T-helper 17 cell (primary cell): ENCODE results near the gene SSX4B. TPM values are rescaled to one million over a fixed set of nuclear protein-coding genes. Genes with fewer than 3 reads are reported as not detected.
"Not testable (repeated sequence)": the region's sequence is repeated elsewhere in the genome, so short reads cannot be mapped to it uniquely, and the experiment has no call there.

Experiments used
- ATAC-seq: fragments of 150-1000 bp; cut with Tn5 transposase; 2 replicates; pipeline ENCODE4 v1.10.0; 2021; ENCODE audit warnings: mild to moderate bottlenecking, moderate library complexity
- DNase-seq, 3 donors: peaks; one replicate each; pipeline versions ENCODE4 v3.0.0 to v3.0.0-alpha.2; 2020 to 2021
- H3K9me3 ChIP-seq: one replicate; pipeline ENCODE4 v1.7.0; 2013; ENCODE audit warnings: low read length, mild to moderate bottlenecking; ENCODE audit not compliant: control insufficient read depth, poor library complexity, severe bottlenecking
- H3K27ac Mint-ChIP-seq: one replicate; pipeline ENCODE4 v1.8.0; 2022; ENCODE audit warnings: mild to moderate bottlenecking, moderate library complexity, mixed read lengths
- H3K27me3 Mint-ChIP-seq: one replicate; pipeline ENCODE4 v1.8.0; 2022; ENCODE audit warnings: mixed read lengths
- H3K36me3 Mint-ChIP-seq: one replicate; pipeline ENCODE4 v1.8.0; 2022; ENCODE audit warnings: low read depth, mixed read lengths
- H3K4me1 Mint-ChIP-seq: one replicate; pipeline ENCODE4 v1.8.0; 2022; ENCODE audit warnings: mild to moderate bottlenecking, mixed read lengths
- H3K4me3 Mint-ChIP-seq: one replicate; pipeline ENCODE4 v1.8.0; 2022; ENCODE audit warnings: mild to moderate bottlenecking, moderate library complexity, mixed read lengths
- total RNA-seq, 4 donors: library from RNA in 2 of 4; stranded (reverse) in 2 of 4; gene quantifications; one replicate each; pipeline ENCODE4 v1.2.3 and lab custom pipeline; 2022 to 2026

SSX4B gene, protein sequence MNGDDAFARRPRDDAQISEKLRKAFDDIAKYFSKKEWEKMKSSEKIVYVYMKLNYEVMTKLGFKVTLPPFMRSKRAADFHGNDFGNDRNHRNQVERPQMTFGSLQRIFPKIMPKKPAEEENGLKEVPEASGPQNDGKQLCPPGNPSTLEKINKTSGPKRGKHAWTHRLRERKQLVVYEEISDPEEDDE
- not detected for total RNA-seq
- 0 reads per million in 2 donors for total RNA-seq (lab: John Stamatoyannopoulos, UW)

DNA sequence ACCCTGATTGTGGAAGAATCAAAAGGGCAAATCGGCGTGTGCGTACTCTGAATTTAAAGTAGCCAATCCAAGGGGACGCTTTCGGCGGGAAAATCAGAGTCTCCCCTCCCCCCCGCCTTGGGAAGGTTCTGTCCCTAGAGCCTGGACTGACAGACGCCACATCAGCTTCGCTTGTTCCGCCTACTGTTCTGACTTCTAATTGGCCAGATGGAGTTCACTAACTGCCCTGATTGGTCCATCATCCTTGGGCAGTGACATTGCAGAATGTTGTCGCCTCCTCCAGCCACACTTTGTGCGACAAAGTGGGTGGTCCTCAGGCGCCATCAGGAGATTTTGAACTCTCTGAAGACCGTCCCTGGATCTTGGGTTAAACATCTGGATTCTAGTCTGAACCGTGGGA is at the start of gene SSX4B:
TSS of gene SSX4B (minus strand) at position 101 of the 400 bp plus-strand sequence. CDS start 588 bp downstream, outside the sequence.
- not testable (repeated sequence) for H3K36me3 Mint-ChIP-seq, H3K9me3 ChIP-seq, ATAC-seq, DNase-seq, H3K4me1 Mint-ChIP-seq, H3K27me3 Mint-ChIP-seq, H3K4me3 Mint-ChIP-seq, H3K27ac Mint-ChIP-seq

DNA sequence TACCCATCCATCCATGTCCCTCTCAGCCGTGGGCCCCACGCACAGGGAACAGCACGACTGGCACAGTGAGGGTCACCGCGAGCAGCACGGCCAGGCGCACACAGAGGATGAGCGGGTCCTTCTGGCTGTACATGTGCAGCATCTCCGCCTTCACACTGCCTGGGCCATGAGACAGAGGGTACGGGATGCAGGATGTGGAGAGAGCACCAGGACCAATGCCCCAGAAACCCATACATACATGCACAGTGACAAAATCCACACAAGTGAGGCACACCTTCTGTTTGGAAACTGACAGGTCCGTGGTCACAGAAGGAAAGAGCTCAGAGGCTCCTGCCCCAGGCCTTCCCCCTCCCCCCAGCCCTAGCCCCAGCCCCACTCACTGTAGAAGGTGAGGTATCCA is 48.8 kb upstream of the SSX4B start:
- Mint-ChIP-seq H3K27ac (no peak overlapping the region), H3K4me1 (peaks cover 14% of the 10 kb centered on the region), H3K27me3 (no peaks in the 10 kb centered on the region), H3K4me3 (no peak overlapping the region), H3K36me3 (peaks cover 10% of the 10 kb centered on the region)
- DNase-seq (no peak), ATAC-seq (no peak)
- H3K9me3 ChIP-seq: no peaks in the 10 kb centered on the region

DNA sequence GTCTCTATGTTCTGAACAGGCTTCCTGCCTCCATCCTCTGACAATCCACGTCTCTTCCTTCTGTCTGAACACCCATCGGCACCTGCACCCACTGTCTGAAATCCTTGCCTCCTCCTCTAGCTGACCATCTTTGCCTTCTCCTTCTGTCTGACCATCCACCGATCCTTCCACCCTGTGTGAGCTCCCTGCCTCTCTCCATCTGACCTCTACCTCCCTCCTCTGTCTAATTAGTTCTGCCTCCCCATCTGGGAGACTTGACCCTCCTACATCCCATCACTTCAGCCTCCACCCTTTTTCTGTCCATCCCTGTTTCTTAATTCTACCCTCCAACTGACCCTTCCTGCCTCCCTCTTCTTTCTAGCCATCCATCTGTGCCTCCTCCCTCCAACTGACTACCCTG is 48.3 kb upstream of the SSX4B start:
- Mint-ChIP-seq H3K36me3 (peaks cover 10% of the 10 kb centered on the region), H3K4me3 (no peak overlapping the region), H3K4me1 (peaks cover 9% of the 10 kb centered on the region), H3K27me3 (no peaks in the 10 kb centered on the region), H3K27ac (no peak overlapping the region)
- DNase-seq: no peak
- no peaks in the 10 kb centered on the region for H3K9me3 ChIP-seq
- ATAC-seq: no peak

DNA sequence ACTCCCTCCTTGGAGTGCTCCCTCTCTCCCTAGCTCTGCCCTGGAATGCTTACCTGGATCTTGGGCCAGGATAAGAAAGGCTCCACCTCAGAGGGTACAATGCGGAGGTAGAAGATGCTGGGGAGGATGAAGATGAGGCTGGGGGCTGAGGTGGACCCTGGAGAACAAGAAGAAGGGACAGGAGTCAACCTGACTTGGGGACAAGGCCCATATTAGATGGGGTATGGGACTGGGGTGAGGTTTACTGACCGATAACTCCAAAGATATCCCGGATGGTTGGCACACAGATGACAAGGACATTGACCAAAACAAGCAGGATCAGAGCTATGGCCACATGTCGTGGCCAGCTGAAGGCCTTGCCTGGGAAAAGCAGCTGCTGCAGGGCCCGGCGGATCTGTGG is 47.7 kb upstream of the SSX4B start:
- ATAC-seq: no peak
- H3K4me1 Mint-ChIP-seq: peaks cover 8% of the 10 kb centered on the region
- H3K27me3 Mint-ChIP-seq: no peaks in the 10 kb centered on the region
- no peaks in the 10 kb centered on the region for H3K9me3 ChIP-seq
- DNase-seq: no peak
- no peak overlapping the region for H3K4me3 Mint-ChIP-seq
- H3K36me3 Mint-ChIP-seq: peaks cover 10% of the 10 kb centered on the region
- H3K27ac Mint-ChIP-seq: no peak overlapping the region

DNA sequence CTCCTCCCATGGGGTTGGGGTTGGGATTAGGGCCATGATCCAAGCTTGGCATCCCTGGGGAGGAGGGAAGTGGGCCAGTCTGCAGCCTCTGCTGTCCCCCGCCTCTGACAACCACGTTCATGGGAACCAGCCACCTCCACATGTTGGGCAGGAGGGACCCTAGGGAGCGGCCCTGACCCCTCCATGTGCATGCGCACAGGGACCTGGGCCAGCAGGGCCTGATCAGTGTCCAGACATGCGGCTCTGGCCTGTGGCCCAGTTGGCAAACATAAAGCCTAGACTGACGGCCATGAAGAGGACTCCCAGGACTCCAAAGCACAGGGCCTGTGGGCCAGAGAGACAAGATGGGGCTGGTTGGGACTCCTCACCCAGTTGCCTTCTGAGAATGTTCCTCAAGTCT is 47.0 kb upstream of the SSX4B start:
- ATAC-seq (no peak), DNase-seq (no peak)
- Mint-ChIP-seq H3K27me3 (no peaks in the 10 kb centered on the region), H3K4me3 (no peak overlapping the region), H3K27ac (no peak overlapping the region), H3K36me3 (peaks cover 10% of the 10 kb centered on the region), H3K4me1 (peaks cover 6% of the 10 kb centered on the region)
- H3K9me3 ChIP-seq: no peaks in the 10 kb centered on the region

DNA sequence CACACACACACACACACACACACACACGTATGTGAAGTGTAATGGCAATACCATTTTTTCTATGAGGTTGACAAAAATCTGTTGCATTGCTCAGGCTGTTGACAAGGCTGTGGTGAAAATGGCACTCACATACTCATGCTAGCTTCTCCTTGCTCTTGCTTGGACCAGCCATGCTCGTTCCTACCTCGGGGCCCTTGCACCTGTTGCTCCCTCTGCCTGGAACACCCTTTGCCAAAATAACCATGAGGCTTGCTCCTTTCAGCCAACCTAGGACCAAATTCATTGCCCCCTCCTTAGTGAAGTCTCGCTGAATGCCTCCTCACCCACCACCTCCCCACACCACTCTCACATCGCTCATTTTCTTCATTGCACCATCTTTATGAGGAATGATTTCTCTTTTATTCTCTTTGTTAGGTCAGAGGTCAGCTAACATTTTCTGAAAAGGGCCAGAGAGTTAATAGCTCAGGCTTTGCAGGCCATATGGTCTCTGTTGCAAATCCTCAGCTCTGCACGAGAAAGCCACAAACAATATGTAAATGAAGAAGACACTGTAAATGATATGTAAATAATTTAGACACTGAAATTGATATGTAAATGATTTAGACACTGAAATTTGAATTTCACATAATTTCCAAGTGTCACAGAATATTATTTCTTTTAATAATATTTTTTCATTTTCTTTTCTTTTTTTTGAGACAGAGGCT is 45.0 kb upstream of the SSX4B start:
- DNase-seq (no peak), ATAC-seq (no peak)
- Mint-ChIP-seq H3K4me3 (no peak overlapping the region), H3K27ac (no peak overlapping the region), H3K4me1 (peaks cover 6% of the 10 kb centered on the region), H3K27me3 (no peaks in the 10 kb centered on the region), H3K36me3 (peaks cover 10% of the 10 kb centered on the region)
- no peaks in the 10 kb centered on the region for H3K9me3 ChIP-seq

DNA sequence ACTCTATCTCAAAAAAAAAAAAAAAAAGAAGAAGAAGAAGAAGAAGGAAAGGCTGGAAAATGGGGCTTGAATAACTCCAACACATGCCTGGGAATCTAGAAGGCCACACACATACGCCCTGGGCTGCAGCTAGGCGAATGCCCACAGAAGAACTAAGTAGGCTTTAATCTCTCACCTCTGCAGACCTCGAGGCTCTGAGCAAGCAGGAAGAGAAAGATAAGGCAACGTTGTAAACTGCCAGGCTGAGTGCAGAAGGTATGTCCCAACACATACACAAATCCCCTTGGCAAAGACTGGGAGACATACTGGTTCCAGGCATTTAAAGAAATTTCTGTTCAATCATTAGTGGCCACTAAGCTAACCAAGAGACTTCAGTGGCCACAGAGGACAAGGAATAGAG is 39.9 kb upstream of the SSX4B start:
- H3K4me3 Mint-ChIP-seq: no peak overlapping the region
- no peak overlapping the region for H3K27ac Mint-ChIP-seq
- no peaks in the 10 kb centered on the region for H3K4me1 Mint-ChIP-seq
- no peaks in the 10 kb centered on the region for H3K9me3 ChIP-seq
- no peak for DNase-seq
- ATAC-seq: no peak
- H3K36me3 Mint-ChIP-seq: no peaks in the 10 kb centered on the region
- H3K27me3 Mint-ChIP-seq: no peaks in the 10 kb centered on the region

DNA sequence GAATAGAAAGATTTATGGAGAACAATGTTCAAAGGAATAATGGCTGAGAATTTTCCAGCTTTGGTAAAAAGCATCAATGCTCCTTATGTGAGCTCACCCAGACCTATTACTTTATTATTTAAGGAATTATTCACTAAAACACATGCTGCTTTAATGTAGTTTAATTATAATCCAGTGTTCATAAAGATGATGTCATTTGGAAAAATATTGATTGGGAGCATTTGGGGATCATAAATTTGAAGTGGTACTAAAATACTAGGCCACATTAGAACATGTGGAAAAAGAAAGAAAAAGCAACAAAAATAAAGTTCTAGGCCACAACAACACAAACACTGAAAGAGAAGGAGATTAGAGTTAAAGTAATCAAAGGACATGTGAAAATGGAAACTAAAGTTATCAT is 38.3 kb upstream of the SSX4B start:
- ATAC-seq (no peak), DNase-seq (no peak)
- no peaks in the 10 kb centered on the region for H3K9me3 ChIP-seq

DNA sequence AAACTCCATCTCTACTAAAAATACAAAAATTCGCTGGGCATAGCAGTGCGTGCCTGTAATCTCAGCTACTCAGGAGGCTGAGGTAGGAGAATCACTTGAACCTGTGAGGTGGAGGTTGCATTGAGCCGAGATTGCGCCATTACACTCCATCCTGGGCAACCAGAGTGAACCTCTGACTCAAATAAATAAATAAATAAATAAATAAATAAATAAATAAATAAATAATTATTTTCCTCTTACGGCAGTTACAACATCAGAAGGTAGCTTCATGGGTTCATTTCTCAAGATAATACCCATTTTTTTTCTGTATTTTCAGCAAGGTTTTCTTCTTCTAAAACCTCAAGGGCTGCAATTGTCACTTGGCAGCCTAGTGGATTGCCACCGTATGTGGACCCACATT is 35.4 kb upstream of the SSX4B start:
- H3K27ac Mint-ChIP-seq, H3K27me3 Mint-ChIP-seq, DNase-seq, H3K36me3 Mint-ChIP-seq, H3K4me3 Mint-ChIP-seq, H3K9me3 ChIP-seq, H3K4me1 Mint-ChIP-seq, ATAC-seq: not testable (repeated sequence)

More for the DNA sequence above, 38.3 kb upstream of the SSX4B start:
- Mint-ChIP-seq H3K36me3 (no peaks in the 10 kb centered on the region), H3K27ac (peak overlapping the region; percentile 45), H3K4me3 (no peak overlapping the region), H3K4me1 (no peaks in the 10 kb centered on the region), H3K27me3 (no peaks in the 10 kb centered on the region)

DNA sequence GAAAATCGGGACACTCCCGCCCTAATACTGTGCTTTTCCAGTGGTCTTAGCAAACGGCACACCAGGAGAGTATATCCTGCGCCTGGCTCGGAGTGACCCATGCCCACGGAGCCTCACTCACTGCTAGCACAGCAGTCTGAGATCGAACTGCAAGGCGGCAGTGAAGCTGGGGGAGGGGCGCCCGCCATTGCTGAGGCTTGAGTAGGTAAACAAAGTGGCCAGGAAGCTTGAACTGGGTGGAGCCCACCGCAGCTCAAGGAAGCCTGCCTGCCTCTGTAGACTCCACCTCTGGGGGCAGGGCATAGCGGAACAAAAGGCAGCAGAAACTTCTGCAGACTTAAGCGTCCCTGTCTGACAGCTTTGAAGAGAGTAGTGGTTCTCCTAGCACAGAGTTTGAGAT is 22.0 kb upstream of the SSX4B start:
- not testable (repeated sequence) for H3K27me3 Mint-ChIP-seq, H3K4me1 Mint-ChIP-seq, H3K9me3 ChIP-seq, DNase-seq, ATAC-seq, H3K36me3 Mint-ChIP-seq
- Mint-ChIP-seq H3K4me3 (peak overlapping the region; percentile 33), H3K27ac (peak overlapping the region; percentile 32)

DNA sequence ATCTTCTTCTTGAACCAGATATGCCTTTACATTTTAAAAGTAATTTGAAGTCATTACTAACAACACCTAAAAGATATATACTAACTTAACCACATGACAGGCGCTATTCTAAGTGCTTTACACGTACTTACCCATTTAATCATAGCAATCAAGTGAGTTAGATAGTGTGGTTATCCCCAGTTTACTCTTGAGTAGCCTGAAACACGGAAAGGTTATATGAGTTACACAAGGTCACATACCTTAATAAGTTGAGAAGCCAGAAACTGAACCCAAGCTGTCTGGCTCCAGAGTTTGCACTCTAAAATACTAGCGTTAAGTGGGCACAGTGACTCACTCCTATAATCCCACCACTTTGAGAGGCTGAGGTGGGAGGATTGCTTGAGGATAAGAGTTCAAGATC is 18.4 kb upstream of the SSX4B start:
- H3K9me3 ChIP-seq, H3K4me3 Mint-ChIP-seq, ATAC-seq, H3K27me3 Mint-ChIP-seq, H3K36me3 Mint-ChIP-seq, H3K27ac Mint-ChIP-seq, DNase-seq, H3K4me1 Mint-ChIP-seq: not testable (repeated sequence)

DNA sequence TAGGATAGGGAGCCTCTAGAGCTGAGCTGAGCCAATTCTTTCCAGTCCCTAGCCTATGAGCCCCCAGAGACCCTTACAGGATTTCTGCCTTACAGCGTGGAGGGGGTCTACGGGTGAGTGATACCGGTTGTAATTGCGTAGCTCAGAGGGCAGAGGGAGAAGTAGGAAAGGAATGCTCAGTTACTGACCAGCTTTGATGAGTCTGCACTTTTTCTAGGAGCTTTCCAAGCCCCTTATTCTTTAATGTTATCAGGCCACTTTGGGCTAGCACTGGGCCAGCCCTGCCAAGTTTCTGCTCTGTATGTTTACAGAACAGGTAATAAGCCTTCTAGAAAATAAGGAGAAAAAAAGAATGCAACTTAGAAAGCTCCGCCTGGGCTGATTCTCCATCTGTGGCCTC is 17.8 kb upstream of the SSX4B start:
- H3K27me3 Mint-ChIP-seq, H3K4me1 Mint-ChIP-seq, H3K9me3 ChIP-seq, DNase-seq, ATAC-seq, H3K27ac Mint-ChIP-seq, H3K4me3 Mint-ChIP-seq, H3K36me3 Mint-ChIP-seq: not testable (repeated sequence)

DNA sequence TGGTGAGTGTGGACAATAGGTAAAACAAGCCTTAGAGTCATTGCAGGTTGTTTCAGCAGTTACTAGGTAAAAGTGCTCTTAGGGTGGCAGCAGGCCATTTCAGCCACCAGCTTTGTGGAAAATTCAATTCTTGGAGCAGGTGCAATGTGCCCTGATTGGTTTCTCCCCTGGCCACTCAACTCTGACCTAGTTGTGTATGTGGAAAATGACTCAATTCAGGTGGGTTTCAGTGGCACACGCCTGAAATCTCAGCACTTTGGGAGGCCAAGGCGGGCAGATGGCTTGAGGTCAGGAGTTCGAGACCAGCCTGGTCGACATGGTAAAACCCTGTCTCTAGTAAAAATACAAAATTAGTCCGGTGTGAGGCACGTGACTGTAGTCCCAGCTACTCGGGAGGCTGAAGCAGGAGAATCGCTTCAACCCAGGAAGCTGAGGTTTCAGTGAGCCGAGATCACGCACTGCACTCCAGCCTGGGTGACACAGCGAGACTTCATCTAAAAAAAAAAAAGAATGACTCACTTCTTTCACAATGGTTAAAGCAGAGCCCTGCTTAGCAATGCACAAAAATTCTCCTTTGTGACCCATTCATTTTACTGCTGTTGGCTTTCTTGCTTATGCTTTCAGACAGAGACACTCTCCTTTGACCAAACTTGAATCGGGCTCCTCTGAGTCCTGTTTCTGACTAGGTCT is 15.4 kb upstream of the SSX4B start:
- H3K27me3 Mint-ChIP-seq, H3K4me1 Mint-ChIP-seq: not testable (repeated sequence)
- peak; percentile 47 for ATAC-seq

More for the DNA sequence above, 15.4 kb upstream of the SSX4B start:
- not testable (repeated sequence) for H3K27ac Mint-ChIP-seq, H3K36me3 Mint-ChIP-seq, H3K4me3 Mint-ChIP-seq, DNase-seq, H3K9me3 ChIP-seq
